HS-27A (cell line): ENCODE measurements around the gene PDCD4.

Source experiments
- DNase-seq: peaks from one replicate; pipeline ENCODE4 v3.0.0-alpha.2; 2012; ENCODE audit warnings: low read depth, missing footprints

PDCD4 gene

DNA sequence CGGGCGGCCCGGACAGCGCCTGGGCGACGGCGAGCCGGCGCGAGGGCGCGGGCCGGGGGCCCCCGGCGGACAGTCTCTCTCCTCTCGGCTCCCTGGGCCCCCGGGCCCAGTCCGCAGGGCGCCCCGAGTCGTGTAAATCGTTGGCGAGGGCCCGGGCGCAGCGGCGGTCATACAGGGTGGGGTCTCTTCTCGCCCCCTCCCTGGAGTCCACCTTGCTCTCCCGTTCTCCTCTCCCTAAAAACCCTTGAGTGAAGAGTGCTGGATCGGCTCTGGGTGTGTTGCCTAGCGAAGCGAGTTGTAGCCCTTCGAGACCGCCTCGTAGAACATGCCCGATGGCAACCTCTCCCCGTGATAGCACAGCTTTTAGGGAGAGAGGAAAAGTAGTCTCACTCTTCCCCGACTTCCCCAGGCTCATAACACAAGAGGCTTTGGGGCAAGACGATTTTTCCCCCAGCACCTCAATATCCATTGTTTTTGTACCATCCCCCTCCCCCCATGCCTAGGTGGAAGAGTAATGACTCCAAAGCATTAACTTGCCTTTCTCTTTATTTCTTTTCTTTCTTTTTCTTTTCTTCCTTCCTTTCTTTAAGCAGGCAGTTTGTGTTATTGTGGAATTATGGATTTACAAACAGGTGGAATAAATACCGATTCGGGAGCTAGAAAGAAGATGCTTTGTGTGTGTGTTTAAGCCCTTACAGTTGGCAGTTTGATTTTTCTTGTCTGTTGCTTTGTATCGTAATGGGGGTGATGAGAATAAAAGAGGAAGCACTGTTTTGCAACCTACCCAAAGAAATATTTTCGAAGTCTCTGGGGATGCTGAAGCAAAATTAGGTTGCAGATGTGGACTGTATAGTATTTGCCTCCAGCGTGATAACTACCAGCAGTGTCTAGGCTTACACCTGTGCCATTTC lies 48.5 kb downstream of the PDCD4 start:
- no peak for DNase-seq

DNA sequence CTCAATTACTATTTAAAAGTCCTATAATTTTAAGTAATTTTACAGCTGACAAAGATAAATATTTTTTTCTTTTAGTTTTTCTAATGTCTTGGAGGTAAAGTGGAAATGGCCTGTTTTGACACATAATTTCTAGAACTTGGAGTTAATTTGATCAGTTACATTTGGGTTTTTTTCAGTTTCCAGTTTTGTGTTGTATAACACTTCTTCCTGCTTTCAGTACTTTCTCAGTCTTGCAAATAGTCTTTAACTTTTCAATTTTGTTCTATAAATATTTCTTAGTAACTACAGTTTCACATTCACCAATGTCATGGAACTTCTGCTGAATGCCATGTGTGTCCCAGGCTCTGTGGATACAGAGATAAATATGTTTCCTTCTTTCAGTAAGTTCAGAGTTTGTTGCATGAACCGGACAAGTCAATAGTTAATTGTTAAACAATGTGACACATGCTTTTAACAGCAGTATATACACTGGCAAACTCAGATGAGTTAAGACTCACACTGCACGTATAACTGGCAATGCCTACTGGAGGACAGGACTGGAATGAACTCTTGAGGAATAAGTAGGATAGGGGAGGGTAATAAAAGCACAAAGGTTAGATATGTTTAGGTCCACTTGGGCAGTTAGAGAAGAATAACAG lies 52.2 kb downstream of the PDCD4 start:
- no peak for DNase-seq

DNA sequence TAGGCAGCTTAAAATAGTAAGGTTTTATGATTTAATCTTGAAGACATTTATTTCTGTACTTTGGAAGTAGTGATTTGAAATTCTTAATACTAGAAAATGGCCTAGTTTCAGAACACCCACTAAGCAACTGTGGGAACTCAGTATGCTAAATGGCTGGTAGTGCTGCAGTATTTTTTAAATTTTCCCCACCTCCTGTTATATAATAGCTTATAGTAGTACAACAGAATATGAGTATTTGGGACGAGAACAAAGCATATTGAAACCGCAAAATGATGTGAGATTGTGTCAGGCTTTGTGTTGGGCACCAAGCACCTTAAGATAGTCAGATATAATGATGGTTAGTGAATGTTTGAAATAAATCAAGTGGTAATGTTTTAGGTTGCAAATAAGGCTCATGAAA lies 55.7 kb downstream of the PDCD4 start:
- no peak for DNase-seq

DNA sequence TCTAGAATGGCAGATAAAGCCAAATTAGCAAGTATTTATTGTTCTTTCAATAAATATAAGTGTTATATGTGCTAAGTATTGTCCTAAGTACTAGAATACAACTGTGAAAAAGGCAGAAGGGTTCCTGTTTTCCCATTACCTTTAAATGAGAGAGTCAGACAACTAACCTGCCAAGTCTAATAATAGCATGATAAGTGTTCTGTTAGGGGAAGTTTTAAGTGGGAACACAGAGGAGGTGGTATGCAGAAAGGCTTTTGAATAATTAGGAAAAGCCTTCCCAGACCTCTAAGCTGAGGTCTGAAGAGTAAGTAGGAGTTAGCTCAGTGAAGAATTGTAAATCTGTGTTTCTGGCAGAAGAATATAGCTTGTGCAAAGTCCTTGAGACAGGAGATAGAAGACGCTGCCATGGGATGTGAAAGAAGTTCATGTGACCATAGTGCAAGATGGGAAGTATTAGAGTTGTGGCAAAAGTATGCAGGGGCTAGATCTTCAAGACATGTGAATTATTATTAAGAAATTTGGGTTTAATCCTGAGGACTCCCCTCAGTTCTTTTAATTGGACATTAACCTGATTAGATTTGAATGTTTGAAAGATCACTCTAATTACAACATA lies 60.1 kb downstream of the PDCD4 start:
- no peak for DNase-seq

DNA sequence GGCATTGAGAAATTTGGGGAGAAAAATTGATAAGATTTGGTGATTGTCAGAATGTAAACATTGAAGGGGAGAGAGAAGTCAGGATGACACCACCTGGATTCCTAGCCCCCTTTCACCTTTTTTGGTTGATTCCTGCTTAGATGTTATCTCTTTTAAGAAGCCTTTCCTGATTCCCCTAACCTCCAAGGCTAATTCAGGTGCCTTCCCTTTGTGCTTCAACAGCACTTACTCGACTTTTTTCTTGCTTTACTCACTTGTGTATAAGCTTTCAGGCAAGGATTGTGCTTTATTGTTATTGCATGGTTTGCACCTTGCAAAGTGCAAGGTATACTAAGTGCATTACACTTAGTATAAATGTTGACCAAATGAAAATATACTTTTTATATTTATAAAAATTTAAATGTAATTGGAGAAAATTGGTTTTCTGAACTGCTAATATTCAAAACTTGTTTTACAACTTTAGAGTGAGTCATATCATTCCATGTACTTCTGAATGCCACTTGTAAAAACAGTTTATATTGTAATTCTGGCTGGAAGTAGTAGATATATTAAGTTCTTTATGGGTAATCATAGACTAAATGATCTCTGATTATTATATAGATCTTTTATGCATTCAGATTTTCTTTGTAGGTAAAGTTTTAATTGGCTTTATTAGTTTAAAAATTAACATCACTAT lies 60.9 kb downstream of the PDCD4 start:
- no peak for DNase-seq

DNA sequence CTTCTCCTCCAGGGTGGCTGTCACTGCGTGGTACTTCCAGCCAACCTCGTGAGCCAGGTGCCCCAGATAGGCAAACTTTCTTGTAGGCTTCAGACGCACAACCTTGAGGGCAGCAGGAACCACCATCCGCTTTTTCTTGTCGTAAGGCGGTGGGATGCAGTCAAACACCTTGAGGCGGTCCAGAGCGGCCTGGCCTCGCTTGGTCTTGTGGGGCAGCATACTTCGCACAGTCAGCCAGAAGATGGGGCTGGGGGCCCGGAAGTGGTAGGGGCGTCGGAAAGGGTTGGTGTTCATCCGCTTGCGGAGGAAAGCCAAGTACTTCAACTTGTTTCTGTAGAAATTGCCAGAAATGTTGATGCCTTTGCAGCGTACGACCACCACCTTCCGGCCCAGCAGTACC lies 65.0 kb downstream of the PDCD4 start:
- no peak for DNase-seq

DNA sequence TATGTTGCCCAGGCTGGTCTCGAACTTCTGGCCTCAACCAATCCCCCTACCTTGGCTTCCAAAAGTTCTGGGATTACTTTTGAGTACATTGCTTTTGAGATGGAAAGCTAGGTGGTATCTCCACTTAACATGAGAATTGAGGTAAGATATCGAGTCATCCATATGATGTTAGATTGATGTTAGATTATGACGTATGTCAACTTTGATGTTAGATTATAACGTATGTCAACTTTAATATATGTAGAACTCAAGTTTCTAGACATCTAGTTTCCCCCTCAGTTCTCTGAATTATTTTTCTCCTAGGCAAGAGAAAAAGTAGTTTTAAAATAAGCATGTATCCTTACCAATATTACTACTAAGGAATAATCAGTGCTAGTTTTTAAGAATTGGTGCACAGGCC lies 67.7 kb downstream of the PDCD4 start:
- DNase-seq: no peak

DNA sequence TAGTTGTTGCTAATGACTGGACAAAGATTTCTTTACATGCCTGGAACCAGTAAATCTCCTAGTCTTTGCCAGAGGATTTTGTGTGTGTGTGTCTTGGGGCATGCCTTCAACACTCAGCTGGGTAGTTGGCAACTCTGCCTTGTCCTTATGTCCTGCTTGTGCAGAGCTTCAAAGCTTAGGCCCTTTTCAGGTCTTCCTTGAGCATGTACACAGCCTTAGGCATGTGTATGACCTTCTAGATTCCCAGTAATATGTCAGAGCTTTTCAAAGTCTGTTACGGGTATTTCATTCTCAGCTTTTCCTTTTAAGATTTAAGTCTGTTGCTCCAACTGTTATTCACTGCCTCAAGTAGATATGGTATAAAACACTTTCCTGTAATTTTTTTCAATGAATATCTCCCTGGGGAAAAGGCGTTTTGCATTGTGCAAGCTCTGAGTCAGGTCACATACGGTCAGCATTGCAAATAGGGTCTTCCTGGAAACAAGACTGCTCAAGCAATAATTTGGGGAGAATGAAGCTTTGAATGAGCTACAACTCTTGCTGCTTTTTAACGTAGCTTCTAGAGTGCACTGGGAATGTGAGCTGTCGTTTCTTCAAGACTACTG lies 73.2 kb downstream of the PDCD4 start:
- no peak for DNase-seq

DNA sequence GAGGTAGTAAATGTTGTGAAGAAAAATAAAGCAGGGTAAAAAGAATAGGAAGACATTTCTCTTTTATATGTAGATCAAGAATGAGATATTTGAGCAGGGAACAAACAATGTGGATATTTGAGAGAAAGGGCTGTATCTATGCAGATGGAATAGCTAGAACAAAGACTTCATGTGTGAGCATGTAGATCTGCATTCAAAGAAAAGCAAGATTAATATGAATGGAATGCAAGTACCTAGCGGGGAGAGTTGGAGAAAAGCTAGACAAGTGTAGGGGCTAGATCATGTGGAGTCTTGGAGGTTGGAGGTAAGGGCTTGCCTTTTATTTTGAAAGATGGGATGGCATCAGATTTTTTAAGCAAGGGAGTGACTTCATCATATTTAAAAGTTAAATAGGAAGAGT lies 74.8 kb downstream of the PDCD4 start:
- DNase-seq: no peak

DNA sequence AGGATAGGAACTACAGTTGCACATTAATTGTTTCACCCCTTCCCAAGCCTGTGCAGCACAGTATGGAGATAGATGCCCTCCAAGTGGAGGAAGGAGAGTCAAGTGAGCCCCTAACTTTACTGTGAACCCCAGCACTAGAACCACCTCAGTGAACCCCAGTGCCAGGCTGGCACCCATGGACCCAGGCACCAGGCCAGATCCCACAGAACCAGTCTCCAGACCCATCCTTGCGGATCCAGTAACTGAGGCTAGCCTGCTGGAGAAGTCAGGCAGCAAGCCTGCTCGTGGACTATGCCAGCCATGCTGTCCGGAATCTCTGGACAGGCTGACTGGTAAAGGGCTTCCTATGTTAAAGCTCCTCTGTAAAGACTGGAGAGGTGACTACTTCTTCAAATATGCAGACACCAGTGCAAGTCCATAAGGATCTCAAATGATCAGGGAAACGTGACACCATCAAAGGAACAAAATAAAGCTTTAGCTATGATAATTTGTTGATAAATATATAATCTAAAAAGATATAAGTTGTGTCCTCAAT lies 75.4 kb downstream of the PDCD4 start:
- peak; percentile 3 for DNase-seq
